Loucy (cell line): ENCODE results near the gene GPLD1.

Experiments
- H2AFZ ChIP-seq: fragments of 200-600 bp; sonication (generic); 2 replicates; pipeline ENCODE4 v1.6.0; 2016; ENCODE audit warnings: antibody characterized with exemption, mild to moderate bottlenecking, low read length, moderate library complexity
- H3F3A ChIP-seq: fragments of 200-600 bp; 2 replicates; pipeline ENCODE4 v1.6.0; 2016; ENCODE audit warnings: antibody characterized with exemption, low read depth, mild to moderate bottlenecking
- H3K27me3 ChIP-seq: fragments of 200-600 bp; sonication (generic); 2 replicates; pipeline ENCODE4 v1.6.1; 2014; ENCODE audit warnings: low read length, mild to moderate bottlenecking; ENCODE audit not compliant: insufficient read depth, poor library complexity, severe bottlenecking
- H3K36me3 ChIP-seq: fragments of 200-600 bp; sonication (generic); 2 replicates; pipeline ENCODE4 v1.6.1; 2016; ENCODE audit warnings: low read length; ENCODE audit not compliant: insufficient read depth
- H3K4me1 ChIP-seq: fragments of 200-600 bp; sonication (generic); 2 replicates; pipeline ENCODE4 v1.5.1; 2014; ENCODE audit warnings: low read length, mild to moderate bottlenecking; ENCODE audit not compliant: insufficient read depth, poor library complexity, severe bottlenecking
- H3K4me2 ChIP-seq: fragments of 200-600 bp; sonication (generic); 2 replicates; pipeline ENCODE4 v1.6.0; 2014; ENCODE audit warnings: antibody characterized with exemption, low read length, low read depth, mild to moderate bottlenecking; ENCODE audit not compliant: poor library complexity, severe bottlenecking
- H3K4me3 ChIP-seq: fragments of 200-600 bp; sonication (generic); 2 replicates; pipeline ENCODE4 v1.5.1; 2014; ENCODE audit warnings: low read length, mild to moderate bottlenecking, mixed read lengths; ENCODE audit not compliant: poor library complexity, severe bottlenecking
- H3K79me2 ChIP-seq: fragments of 200-600 bp; sonication (generic); 2 replicates; pipeline ENCODE4 v1.6.1; 2014; ENCODE audit warnings: low read length; ENCODE audit not compliant: insufficient read depth
- H3K9ac ChIP-seq: fragments of 200-600 bp; sonication (generic); 2 replicates; pipeline ENCODE4 v1.6.0; 2014; ENCODE audit warnings: mild to moderate bottlenecking, low read depth, low read length, moderate library complexity; ENCODE audit not compliant: poor library complexity, severe bottlenecking
- H3K9me2 ChIP-seq: fragments of 200-600 bp; sonication (generic); replicated peaks from 2 replicates; pipeline ENCODE4 v1.6.1; 2016; ENCODE audit warnings: low read depth, low read length, mixed read lengths
- H3K9me3 ChIP-seq: fragments of 200-600 bp; sonication (generic); 2 replicates; pipeline ENCODE4 v1.6.1; 2014; ENCODE audit warnings: mild to moderate bottlenecking, antibody characterized with exemption, low read length, low read depth; ENCODE audit not compliant: insufficient read depth
- H4K20me1 ChIP-seq: fragments of 200-600 bp; sonication (generic); 2 replicates; pipeline ENCODE4 v1.6.0; 2014; ENCODE audit warnings: antibody characterized with exemption, low read length, mild to moderate bottlenecking; ENCODE audit not compliant: insufficient read depth, poor library complexity, severe bottlenecking
- EZH2phosphoT487 ChIP-seq: fragments of 200-600 bp; IDR thresholded peaks from 2 replicates; pipeline ENCODE4 v1.6.1; 2018; ENCODE audit warnings: antibody characterized with exemption, mild to moderate bottlenecking, moderate library complexity, borderline replicate concordance
- TF ChIP-seq, protein P1 (sequence below): fragments of 200-600 bp; sonication (generic); conservative IDR thresholded peaks from 2 replicates; pipeline ENCODE4 v1.5.1; 2014; ENCODE audit warnings: mild to moderate bottlenecking, antibody characterized with exemption, low read length

Gene GPLD1

GRCh38 chr6:24426729-24427446 is 62.5 kb downstream of the GPLD1 start:
- Histone ChIP-seq H4K20me1 (no peaks in the 10 kb centered on the region), H3K36me3 (peaks cover 46% of the 10 kb centered on the region; the same call in 1 of the 2 replicates)

GRCh38 chr6:24425091-24425490 is 64.3 kb downstream of the GPLD1 start:
- TF ChIP-seq, protein P1, sequence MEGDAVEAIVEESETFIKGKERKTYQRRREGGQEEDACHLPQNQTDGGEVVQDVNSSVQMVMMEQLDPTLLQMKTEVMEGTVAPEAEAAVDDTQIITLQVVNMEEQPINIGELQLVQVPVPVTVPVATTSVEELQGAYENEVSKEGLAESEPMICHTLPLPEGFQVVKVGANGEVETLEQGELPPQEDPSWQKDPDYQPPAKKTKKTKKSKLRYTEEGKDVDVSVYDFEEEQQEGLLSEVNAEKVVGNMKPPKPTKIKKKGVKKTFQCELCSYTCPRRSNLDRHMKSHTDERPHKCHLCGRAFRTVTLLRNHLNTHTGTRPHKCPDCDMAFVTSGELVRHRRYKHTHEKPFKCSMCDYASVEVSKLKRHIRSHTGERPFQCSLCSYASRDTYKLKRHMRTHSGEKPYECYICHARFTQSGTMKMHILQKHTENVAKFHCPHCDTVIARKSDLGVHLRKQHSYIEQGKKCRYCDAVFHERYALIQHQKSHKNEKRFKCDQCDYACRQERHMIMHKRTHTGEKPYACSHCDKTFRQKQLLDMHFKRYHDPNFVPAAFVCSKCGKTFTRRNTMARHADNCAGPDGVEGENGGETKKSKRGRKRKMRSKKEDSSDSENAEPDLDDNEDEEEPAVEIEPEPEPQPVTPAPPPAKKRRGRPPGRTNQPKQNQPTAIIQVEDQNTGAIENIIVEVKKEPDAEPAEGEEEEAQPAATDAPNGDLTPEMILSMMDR: no peak
- TF ChIP-seq EZH2phosphoT487: no peak
- Histone ChIP-seq H3K4me2 (no peak overlapping the region), H3K9me2 (no peaks in the 10 kb centered on the region), H3K79me2 (no peaks in the 10 kb centered on the region), H2AFZ (no peak overlapping the region), H3K9ac (no peak overlapping the region), H3K36me3 (peaks cover 61% of the 10 kb centered on the region; the same call in 1 of the 2 replicates), H3K4me1 (no peaks in the 10 kb centered on the region), H4K20me1 (no peaks in the 10 kb centered on the region), H3K4me3 (no peak overlapping the region), H3K27me3 (no peaks in the 10 kb centered on the region), H3K9me3 (no peaks in the 10 kb centered on the region), H3F3A (no peaks in the 10 kb centered on the region)

More at GRCh38 chr6:24426729-24427446, 62.5 kb downstream of the GPLD1 start:
- H3K9me2 ChIP-seq: no peaks in the 10 kb centered on the region
- H3K4me2 ChIP-seq: no peak overlapping the region
- no peak overlapping the region for H3K4me3 ChIP-seq
- no peaks in the 10 kb centered on the region for H3K9me3 ChIP-seq
- no peaks in the 10 kb centered on the region for H3K79me2 ChIP-seq
- TF ChIP-seq, protein P1: no peak
- no peak for TF ChIP-seq EZH2phosphoT487
- H2AFZ ChIP-seq: no peak overlapping the region
- no peak overlapping the region for H3K9ac ChIP-seq
- no peaks in the 10 kb centered on the region for H3K4me1 ChIP-seq
- H3K27me3 ChIP-seq: no peaks in the 10 kb centered on the region
- no peaks in the 10 kb centered on the region for H3F3A ChIP-seq

GRCh38 chr6:24419526-24419925 is 69.9 kb downstream of the GPLD1 start:
- H3K4me3 ChIP-seq: no peak overlapping the region
- no peaks in the 10 kb centered on the region for H4K20me1 ChIP-seq
- no peak overlapping the region for H3K4me2 ChIP-seq
- peaks cover 90% of the 10 kb centered on the region; the same call in 1 of the 2 replicates for H3K36me3 ChIP-seq
- no peaks in the 10 kb centered on the region for H3F3A ChIP-seq
- no peaks in the 10 kb centered on the region for H3K79me2 ChIP-seq
- no peaks in the 10 kb centered on the region for H3K4me1 ChIP-seq
- TF ChIP-seq, protein P1: no peak
- no peak for TF ChIP-seq EZH2phosphoT487
- no peak overlapping the region for H3K9ac ChIP-seq
- H3K9me2 ChIP-seq: no peaks in the 10 kb centered on the region
- H3K27me3 ChIP-seq: no peaks in the 10 kb centered on the region
- H3K9me3 ChIP-seq: no peaks in the 10 kb centered on the region
- no peak overlapping the region for H2AFZ ChIP-seq
